DMS53 (cell line): Measurements from ENCODE around the gene EN2.

Experiments
- DNase-seq: peaks from one replicate; lab custom pipeline; 2025; lab: John Stamatoyannopoulos, UW

The EN2 gene

DNA sequence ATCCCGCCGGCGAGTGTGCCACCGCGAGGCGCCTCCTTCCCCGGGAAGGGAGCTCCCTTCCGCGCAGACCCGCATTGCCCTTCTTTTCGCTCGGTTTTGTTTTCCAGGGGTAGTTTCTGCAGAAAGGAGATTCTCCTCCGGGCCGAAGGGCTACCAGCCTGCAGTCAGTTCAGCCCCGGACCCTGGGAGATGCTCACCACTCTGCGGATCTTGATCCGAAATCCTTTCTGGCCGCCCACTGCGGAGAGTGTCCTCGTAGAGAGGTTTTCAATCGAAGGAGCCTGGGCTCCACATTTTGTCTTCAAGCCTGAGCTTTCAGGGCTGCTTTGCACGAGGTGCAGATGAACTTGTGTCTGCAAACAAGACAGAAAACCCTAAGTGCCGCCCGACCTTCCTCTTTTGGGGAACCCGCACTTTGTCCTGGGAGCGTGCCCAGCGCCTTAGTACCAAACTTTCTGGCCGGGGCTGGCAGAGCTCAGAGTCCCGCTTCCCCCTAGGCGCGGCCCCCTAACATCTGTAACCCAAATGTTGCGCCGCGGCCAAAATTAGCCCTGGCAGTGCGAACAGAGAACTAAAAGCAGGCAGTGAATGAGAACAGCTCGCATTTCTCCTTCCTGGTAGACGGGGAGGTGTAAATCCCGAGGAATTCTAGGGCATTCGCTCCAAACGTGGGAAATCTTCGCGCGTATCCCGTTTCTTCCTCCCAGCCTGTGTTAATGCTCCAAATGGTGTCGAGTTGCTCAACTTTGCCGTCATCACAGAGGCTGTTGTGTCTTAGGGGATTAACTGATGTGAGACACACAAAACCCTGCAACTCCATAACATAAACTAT lies 6.7 kb upstream of the EN2 start:
- no peak for DNase-seq

DNA sequence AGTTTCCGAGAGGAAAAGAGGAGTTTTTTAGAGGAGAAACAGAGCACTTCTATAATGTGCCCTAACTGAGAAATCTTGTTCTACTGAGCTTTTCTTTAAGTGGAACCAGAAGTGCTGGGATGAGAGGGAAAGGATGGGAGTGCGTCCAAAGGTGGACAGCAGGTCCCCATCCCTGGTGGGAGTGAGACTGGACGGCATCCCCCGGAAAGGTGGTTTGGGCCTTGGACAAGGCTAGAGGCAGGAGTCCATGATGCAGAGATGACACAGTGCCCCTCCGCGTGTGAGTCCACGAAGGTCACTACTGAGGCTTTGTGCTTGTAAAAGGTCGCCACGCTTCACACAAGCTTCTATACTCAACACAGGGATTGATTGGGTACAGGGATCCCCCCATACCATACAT lies 6.1 kb upstream of the EN2 start:
- DNase-seq = no peak

DNA sequence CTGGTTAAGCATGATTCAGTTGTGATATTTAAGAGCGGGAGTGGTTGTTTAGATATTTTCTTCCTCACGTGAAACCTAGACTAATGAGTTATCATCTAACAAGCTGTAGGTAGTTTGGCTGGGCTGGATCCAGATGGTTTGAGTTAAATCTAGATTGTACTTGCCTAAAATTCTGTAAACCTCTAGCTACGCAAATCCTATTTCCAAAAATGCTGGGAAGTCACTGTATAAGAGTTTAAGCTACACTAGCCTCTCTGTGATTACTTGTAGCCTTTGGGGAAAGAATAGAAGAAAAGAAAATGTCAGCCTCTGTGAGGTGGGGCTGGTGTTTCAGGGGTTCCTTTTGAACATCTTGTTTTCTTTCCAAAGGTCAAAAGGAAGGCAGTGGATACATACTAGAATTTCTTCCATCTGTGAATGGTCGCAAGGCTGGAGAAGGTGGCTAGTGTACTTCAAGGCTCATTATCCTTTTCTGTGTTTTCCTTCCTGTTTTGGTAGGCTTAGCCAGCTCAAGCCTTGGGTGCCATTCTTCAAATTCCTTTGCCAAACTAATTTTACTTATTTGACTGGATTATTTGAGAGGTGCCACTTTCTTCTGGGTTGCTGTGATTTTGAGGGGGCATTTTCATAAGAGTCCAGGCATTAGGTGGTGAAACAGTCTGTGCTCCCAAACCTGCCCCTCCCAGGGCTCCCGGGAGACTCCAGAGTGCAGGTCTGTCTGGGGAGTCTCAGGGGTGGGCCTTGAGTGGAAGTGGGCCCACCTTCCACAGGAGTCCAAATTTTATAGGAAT lies 5.2 kb upstream of the EN2 start:
- DNase-seq = no peak

DNA sequence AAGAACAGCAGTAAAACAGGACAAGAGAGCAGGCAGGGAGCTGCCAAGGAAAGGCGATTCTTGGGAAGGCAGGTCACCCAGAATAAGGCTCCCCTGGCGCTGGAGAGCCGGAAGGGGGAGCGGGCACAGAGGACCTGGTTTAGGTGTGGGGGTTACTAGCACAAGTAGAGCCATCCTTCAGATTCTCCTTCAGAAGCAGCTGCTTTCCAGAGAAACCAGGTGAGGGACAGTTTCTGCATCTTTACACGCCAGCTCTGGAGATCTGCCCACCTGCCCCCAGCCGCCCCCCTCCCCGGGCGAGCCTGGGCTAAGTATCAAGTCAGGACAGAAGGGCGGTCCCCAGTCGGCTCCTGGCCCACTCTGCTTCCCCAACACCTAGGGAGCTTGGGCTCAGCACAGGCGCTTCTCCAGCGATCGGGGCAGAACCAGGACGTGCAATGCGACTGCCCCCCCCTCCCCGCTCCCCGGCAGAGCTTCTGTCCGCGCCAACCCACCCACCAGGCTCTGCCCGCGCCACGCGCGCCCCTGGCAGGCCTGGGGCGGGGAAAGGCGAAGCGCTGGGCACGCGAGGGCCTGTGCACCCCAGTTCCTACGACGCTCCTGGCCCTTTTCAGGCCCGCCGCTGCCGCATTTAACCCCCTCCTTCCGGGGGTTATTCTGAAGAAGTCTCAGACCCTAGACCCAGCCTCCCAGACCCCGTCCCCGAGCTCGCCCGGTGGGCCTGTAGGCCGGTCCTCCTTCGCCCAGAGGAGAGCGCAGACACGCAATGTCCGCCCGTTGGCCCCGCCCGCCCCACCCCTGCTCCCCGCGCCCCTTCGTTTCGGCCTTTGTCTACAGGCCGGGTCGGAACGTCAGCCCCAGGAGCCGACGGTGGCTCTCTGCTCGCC lies 4.4 kb upstream of the EN2 start:
- no peak for DNase-seq

DNA sequence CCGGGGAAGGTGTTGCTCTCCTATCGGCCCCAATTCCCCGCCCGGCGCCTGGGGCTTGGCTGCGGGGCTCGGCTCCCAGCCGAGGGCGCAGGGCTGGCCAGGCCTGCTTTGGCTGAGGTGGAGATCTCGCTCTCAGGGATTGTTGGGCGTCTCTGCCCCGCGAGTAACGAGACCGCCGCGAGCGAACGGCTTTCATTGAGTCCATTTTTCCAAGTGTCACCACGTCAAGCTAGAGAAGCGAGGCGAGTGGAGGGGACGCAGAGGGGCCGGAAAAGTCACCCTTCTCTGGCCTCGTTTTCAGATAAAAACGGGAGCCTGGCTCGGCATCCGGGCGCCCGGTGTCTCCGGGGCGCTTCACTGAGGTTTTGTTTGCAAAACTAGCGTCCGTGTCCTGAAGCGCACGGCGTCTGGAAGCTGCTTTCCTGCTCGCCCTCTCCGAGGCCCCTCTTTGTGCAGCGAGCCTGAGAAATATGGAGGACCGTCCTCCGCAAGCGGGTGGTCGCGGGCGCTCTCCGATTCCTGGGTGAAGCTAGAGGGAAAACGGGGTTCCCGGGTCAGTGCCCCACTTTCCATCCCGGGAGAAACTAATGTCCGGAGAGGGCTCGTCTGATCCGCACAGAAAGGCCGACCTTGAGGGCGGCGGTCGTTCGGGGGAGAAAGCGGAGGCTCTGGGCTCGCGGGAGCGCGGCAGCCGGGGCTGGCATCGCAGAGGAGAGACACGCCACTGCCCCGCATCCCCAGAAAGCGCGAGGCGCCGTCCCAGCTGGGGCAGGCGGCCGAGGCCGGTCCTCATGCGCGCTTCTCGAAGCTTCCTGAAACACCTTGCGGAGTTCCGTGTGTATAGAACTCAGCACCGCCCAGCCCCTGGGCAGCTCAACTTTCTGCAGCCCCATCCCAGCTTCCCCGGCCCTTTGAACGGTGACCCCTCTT lies 3.5 kb upstream of the EN2 start:
- DNase-seq = no peak

DNA sequence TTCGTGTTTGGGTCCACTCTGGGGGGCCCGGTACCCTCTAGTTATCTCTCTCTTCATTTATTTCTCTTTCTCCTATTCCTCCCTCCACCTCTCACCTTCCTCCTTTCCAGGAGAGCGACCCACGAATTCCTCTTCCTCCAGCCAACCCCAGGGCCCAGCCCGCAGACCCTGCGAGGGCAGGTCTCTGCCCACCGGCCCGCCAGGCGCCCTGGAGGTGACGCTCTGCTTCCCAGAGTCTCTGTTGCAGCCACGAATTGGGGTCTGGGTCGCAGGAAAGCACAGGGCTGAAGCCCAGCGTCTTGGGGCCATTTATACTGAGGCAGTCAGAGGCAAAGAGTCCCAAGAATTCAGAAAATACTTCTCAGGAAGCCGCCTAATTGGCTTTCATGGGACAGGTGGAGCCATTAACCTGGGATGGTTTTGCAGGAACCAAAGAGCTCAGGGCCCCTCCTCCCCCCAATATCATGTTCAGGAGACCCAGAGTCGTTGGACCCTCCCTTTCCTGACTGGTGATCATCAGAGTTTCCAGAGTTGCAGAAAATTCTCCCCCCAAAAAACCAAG lies 2.7 kb upstream of the EN2 start:
- DNase-seq = no peak

DNA sequence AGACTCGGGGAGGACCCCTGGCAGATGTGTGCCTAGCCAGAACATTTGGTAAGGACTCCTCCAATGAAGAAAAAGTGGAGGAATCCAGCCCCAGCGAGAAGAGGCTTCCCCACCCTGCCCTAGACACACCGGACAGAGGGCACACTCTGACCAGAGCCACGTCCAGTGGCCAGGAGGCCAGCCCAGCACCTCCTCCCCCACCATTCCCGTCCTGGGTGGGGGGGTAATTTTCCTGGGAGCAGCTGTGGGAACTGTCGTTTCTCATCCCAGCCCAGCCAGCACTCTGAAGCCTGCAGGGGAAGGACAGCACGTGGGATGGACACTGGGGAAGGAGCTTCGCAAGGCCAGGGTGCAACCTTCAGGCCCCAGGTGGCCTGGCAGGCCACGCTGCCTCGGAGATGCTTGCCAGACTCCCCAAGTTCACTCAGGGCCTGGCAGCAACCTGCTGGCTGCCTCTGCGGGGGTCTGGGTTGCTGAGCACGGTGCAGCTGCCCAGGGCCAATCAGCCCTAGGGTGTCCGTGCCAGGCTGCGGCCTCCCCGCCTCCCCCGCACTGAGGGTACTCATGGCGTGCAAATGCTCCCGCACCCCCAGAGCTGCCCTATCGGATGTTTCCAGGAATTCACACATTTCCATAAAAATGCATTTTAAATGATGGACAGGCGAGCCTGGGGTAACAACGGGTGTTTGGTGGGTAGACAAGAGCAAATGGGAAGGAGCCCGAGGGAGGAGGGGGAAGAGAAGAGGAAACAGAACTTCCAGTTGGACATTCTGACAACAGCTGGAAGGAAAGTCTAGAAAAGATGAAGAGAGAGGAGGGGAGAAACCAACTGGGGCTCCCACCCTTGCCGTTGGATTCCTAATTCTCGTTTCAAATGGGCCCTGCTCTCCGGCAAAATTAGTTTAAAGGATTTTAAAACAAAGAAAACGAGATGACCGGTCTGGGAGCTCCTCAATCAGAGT lies 1.9 kb upstream of the EN2 start:
- no peak for DNase-seq

DNA sequence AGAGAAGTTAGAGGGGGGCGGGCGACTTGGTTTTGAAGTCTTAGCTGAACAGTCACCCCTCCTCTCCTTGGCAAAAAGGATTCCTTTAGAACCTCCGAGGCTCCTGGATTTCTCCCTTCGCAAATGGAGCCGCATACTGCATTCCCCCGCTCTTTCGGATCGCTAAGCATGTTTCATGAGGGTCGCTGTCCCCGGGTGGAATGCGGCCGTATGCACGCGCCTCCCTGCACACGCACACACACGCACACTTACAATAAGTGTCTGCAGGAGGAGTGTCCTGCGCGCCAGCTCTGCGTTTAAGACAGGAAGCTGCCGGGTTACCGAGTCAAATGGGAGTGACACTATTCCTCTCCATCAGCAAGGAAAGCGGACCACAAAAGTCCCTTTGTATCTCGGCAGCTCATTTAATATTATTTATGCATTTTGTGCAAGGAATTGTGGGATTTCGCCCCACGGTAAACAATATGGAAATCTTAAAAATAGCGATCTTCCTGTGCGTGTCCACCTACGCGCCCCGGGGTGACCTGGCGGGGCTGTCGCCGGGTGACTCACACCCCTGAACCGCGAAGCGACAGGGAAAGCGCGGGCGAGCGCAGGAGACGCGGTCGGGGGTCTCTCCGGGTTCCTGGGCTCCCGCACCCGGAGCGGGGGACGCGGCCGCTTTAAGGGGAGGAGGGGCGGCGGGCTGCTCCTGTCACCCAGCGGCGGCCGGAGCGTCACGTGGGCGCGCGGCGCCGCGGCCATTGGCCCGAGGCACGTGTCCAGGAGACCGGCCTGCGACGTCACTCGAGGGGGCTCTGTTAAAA lies 988 bp upstream of the EN2 start:
- no peak for DNase-seq

DNA sequence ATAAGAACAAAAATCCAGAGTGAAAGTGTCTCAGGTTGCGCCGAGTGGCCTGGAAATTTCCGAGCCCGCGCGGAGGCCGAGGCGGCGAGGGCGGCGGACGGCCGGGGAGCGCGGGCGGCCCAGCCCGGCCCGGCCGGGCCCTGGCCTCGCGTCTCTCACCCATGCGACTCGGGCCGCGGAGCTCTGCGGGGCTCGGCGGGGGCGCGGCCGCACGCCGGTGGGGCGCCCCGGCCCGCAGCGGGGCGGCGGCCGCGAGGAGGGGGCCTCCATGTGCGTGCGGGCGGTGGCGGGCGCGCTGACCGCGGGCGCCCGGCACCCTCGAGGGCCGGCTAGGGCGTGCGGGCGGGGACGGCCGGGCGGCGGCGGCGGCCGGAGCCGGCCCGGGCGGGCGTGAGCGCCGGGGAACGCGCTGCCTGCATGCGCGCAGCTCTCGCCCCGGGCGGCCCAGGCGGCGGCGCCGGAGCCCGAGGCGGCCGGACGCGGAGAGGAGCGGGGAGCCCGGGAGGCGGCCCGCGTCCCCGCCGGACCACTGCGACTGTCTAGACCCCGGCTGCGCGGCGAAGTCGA lies 302 bp upstream of the EN2 start:
- no peak for DNase-seq

DNA sequence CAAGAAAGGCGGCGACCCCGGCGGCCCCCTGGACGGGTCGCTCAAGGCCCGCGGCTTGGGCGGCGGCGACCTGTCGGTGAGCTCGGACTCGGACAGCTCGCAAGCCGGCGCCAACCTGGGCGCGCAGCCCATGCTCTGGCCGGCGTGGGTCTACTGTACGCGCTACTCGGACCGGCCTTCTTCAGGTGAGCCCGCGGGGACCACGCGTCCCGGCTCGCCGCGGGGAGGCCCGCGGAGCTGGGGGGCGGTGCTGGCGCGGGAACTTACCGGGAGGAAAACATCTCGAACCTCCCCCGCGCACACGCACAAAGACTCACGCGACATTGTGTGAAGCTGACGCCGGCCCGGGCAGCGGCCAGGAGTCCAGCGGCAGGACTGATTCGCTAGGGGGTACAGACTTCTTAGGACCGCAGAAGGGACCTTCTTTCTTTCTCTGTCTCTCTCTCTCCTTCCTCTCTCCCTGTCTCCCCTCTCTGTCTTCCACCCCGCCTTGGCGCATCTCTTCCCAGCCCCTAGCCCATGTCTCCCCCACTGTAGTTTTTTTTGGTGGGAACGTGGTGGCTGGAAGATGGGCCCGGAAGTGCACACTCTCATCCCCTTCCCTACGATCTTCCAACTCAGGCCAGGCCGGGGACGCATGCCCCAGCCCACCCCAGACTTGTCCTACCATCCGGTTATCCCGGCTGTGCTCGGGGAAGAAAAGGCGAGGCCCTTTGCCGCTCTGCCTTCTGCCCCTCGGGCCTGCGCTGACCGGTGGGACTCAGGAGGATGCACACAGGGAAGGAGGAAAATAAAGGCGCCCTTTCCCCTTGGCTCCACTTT lies 1.2 kb downstream of the EN2 start:
- DNase-seq = no peak

DNA sequence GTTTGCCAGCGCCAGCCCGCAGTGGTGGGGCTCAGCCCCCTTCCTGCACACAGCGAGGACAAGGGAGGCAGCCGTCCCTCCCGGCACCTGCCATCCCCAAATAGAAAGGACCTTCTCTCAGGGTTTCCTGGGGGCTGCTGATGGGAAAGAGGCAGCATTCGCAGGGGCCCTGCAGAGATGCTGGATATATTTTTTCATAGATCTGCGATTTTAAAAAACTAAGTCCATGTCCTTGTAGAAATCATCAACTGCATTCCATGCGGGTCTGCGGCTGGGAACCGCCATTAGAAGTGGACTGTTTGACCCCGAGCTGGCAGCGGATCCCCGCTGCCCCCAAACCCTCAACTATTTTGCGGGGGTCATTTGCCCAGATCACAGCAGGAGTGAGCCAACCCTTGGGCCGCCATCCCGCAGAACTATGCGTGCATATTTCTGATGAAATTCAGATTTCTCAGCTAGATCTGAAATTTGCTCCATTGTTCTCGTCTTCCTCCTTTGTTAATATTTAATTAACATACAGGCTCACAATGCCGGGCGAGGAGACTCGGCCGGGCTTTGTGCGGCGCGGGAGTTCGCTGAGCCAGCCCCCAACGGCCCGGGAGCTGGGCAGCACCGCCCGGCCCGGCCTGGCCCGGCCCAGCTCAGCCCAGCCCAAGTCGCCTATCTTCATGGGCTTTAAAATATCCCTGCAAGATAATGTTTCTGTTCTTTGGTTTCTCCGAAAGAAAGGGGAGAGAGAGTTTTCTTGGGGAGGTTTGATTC lies 2.0 kb downstream of the EN2 start:
- no peak for DNase-seq

DNA sequence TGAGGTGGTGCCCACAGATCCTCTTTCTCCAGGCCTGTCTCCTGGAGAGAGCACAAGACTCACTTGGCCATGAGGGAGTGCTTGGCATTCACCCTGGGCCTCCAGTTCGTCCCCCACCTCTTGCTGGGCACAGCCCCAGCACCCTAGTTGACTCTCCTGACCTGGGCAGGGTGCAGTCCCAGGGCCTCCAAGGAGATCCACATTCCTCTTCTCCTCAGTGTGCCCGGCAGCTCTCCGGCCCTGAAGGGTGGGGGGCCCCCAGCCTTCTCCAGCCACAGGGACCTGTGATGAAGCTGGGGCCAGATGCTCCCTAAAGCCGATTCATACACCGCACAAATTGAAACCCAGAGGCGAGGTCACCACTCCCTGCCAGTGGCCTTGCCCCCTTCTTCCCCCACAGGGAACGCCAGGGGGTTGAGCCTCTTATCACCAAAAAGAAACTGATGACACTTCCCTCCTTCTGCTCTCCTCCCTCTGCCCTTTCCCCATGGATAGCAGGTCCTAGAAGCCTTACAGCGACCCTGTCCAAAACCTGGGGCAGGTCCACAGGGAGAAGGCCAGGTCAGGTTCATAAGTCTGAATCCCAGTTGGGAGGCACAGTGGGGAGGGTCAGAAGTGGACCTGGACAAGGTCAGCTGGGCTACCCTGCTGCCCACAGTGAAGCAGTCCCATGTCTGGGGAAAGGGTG lies 3.1 kb downstream of the EN2 start:
- DNase-seq = no peak

DNA sequence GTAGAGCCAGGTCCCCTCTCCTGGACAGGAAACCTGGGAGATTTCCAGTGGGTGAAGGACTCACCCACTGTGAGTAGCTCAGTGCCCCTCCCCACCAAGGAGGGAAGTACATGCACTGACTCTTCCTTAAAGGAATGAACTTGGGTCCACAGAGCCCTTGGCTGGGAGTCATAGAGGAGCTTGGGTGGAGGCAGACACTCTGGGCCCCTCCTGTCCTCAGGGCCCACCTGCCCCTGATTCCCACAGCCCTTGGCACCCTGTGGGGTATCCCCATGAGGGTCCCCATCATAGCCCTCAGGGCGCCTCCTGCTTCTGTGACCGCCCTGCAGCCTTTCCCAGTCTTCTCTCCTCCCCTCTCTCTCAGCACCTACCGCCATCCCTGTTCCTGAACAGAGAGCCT lies 3.7 kb downstream of the EN2 start:
- DNase-seq = no peak

DNA sequence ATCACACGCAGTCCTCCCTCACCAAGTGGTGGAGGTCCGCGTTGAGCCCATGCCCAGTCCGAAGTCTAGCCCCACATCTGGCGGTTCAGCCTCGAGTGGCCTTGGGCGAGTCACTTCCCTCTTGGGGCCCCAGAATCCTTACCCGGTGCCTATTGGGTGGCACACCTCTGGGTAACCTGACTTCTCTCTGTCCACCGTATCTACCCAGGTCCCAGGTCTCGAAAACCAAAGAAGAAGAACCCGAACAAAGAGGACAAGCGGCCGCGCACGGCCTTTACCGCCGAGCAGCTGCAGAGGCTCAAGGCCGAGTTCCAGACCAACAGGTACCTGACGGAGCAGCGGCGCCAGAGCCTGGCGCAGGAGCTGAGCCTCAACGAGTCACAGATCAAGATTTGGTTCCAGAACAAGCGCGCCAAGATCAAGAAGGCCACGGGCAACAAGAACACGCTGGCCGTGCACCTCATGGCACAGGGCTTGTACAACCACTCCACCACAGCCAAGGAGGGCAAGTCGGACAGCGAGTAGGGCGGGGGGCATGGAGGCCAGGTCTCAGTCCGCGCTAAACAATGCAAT lies 4.3 kb downstream of the EN2 start:
- no peak for DNase-seq

DNA sequence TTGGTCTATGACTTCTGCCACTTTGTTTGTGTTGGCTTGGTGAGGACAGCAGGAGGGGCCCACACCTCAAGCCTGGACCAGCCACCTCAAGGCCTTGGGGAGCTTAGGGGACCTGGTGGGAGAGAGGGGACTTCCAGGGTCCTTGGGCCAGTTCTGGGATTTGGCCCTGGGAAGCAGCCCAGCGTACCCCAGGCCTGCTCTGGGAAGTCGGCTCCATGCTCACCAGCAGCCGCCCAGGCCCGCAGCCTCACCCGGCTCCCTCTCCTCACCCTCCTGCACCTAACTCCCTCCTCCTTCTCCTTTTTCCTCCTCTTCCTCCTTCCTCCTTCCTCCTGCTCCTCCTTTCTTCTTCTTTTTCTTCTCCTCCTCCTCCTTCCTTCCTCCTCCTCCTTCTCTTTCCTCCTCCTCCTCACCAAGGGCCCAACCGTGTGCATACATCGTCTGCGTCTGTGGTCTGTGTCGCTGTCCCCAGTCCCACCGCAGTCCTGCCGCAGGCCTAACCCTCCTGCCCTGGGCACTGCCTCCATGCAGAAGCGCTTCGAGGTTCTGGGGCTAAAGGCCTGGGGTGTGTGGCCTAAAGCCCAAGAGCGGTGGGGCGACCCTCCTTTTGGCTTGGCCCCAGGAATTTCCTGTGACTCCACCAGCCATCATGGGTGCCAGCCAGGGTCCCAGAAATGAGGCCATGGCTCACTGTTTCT lies 5.3 kb downstream of the EN2 start:
- DNase-seq = no peak
